HL-60 (cell line): ENCODE results near the gene PLXNB2.

Source experiments
- GABPA ChIP-seq: IDR thresholded peaks from 2 replicates; pipeline ENCODE4 v1.6.1; 2012; ENCODE audit warnings: low read depth
- POLR2AphosphoS5 ChIP-seq: IDR thresholded peaks from 2 replicates; pipeline ENCODE4 v1.6.1; 2012; ENCODE audit warnings: low read depth
- REST ChIP-seq: IDR thresholded peaks from 2 replicates; pipeline ENCODE4 v1.6.1; 2012; ENCODE audit warnings: low read depth; ENCODE audit not compliant: insufficient replicate concordance
- SPI1 ChIP-seq: IDR thresholded peaks from 2 replicates; pipeline ENCODE4 v1.6.1; 2012; ENCODE audit warnings: low read depth, mild to moderate bottlenecking, borderline replicate concordance
- TF ChIP-seq, protein P1 (sequence below): IDR thresholded peaks from one replicate; pipeline ENCODE4 v1.5.1; 2011; ENCODE audit warnings: low read length, control low read depth, inconsistent platforms; ENCODE audit not compliant: insufficient read depth

DNA sequence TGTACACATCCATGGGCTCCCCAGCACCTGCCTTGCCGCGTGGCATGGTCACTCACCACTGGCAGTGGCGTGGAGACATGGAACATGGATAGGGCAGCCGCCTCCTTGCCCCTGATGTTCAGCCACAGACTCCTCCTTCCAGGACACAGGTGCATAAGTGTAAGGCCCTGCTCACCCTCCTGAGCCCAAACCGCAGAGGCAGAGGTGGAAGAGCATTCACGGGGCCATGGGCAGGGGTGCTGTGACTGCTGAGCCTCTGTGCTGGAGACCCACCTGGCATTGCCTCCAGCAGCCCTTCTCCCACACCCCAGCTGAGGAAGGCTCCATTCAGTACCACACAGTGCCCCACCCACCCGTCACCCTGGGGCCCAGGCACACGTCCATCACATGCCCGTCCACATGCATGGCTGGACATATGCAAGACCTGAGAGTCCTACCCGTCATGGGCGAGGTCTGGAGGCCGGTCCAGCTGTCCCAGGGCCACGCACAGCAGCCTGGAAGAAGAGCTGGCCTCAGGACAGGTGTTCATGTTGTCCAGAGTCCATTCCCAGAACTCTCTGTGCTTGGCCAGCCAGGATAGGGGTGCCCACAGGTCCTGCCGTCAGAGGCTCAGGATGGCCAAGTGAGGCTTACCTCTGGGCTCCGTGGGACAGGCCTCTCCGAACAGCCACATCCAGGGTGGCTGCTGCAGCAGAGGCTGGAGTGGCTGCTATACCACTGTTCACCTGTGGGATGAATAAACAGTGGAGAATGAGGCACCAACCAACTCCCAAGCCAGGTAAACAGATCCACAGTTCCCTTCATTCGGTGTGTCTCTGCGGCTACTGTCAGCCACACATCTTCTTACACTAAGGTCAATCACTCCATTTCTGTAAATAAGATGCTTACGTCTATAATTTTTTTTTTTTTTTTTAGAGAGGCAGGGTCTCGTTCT is 60.9 kb downstream of the PLXNB2 start:
- TF ChIP-seq, protein P1, sequence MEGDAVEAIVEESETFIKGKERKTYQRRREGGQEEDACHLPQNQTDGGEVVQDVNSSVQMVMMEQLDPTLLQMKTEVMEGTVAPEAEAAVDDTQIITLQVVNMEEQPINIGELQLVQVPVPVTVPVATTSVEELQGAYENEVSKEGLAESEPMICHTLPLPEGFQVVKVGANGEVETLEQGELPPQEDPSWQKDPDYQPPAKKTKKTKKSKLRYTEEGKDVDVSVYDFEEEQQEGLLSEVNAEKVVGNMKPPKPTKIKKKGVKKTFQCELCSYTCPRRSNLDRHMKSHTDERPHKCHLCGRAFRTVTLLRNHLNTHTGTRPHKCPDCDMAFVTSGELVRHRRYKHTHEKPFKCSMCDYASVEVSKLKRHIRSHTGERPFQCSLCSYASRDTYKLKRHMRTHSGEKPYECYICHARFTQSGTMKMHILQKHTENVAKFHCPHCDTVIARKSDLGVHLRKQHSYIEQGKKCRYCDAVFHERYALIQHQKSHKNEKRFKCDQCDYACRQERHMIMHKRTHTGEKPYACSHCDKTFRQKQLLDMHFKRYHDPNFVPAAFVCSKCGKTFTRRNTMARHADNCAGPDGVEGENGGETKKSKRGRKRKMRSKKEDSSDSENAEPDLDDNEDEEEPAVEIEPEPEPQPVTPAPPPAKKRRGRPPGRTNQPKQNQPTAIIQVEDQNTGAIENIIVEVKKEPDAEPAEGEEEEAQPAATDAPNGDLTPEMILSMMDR = no peak
- no peak for TF ChIP-seq POLR2AphosphoS5
- no peak for TF ChIP-seq REST
- TF ChIP-seq GABPA = no peak
- TF ChIP-seq SPI1 = no peak
